K562 (cell line): ENCODE measurements around the gene ZFAND3.

Source experiments
- ADNP ChIP-seq: fragments of 200-800 bp; sonication (Bioruptor generic); IDR thresholded peaks from 2 replicates; pipeline ENCODE4 v1.6.1; 2016; ENCODE audit warnings: missing genetic modification characterization, missing compliant biosample characterization
- CHD4 ChIP-seq: fragments of 200-600 bp; sonication (generic); IDR thresholded peaks from 3 replicates; pipeline ENCODE4 v1.6.1; 2012; ENCODE audit warnings: low read depth, mild to moderate bottlenecking, mixed read lengths, low read length, inconsistent platforms; ENCODE audit not compliant: insufficient read depth, insufficient replicate concordance, poor library complexity, severe bottlenecking
- POLR3G ChIP-seq: IDR thresholded peaks from 2 replicates; pipeline ENCODE4 v1.6.1; 2011; ENCODE audit not compliant: insufficient read length, insufficient replicate concordance; ENCODE audit errors: extremely low read depth

DNA sequence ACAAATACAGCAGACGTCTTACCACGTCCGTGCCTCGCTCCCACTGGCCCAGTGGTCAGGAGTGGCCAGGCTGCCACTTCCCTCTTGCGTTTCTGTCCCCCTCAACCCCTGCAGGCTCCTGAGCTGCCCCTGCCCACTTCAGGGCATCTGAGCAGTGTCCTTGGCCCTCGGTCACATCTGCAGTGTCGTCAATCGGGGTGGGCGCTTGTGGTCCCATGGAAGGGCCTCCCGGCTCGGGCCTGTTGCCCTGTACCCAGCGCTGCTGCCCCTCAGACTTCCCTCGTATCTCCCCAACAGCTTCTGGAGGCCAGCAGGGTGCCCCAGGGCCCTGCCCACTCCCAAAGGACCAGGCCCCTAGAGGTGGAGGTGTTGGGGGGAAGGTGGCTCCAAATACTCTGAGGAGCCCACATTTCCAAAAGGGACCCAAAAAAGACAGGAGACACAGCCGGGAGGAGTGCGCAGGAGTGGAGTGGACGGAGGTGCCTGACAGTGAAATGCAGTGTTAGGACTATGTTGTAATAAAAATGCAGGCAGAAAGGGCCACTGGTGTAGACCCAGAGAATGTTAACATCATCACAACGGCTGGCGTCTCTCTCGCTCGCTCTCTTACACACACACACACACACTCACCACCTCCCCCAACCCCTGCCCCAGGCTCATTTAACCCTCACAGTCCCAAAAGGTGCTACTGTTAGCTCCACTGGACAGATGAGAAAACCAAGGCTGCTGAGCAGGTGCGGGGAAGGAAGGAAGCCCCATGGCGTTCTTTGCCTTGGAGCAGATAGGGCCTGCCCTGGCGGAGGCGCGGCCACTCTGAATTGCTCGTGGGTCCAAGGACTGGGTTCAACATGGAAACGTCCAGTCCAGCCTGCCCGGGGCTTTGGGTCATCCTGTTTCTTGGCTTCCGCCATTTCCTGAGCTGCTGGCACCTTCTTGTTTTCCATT is 343.9 kb downstream of the ZFAND3 start:
- TF ChIP-seq CHD4 (no peak), POLR3G (no peak), ADNP (no peak)
